LHCN-M2 (cell line): ENCODE measurements around the gene SNTG2. TPM values are rescaled to one million over a fixed set of nuclear protein-coding genes. Genes with fewer than 3 reads are reported as not detected.

Experiments used
- DNase-seq: peaks from one replicate; pipeline ENCODE4 v3.0.0-alpha.2; 2012; ENCODE audit warnings: low read depth
- total RNA-seq: library from RNA; depleted of rRNA; stranded (reverse); fragments of >200 nt; gene quantifications from 2 replicates; pipeline ENCODE4 v1.2.3, GENCODE V29; 2014

SNTG2 gene
- total RNA-seq, 1 experiment from 2014 or later: not detected

DNA sequence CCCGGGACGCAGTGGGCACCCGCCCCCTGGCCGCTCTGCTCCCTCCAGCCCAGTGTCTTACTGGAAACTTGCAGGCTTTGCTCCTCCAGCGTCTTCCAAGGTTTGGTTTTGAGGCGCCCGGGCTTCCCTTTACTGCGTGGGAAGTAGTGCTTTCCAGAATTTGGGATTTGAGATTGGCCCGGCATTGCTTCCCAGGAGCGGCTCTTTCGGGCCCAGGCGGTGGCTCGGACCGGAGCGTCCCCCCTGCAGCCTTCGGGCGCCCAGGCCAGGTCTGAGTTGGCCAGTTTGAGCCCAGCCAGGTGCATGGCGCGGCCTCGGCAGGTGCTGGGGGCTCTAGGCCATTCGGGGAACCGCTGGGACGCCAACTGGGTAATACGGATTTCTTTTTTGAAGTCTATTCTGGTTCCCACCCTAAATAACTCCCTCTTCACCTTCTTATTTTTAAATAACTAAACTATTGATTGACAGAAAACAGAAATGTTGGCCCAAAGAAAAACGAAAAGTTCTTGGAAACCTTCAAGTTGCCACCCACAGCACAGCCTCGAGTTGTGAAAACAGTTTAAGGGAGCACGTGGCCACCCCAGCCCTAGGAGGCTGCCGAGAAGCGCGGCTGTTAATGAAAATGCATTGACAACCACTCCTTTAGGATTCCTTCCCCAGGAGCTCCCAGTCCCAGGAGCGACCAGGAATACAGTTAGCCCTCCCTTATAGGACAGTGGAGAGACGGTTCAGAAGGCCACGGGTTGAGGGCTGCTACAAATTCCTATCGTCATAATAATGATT lies 766 bp downstream of the SNTG2 start:
- no peak for DNase-seq

DNA sequence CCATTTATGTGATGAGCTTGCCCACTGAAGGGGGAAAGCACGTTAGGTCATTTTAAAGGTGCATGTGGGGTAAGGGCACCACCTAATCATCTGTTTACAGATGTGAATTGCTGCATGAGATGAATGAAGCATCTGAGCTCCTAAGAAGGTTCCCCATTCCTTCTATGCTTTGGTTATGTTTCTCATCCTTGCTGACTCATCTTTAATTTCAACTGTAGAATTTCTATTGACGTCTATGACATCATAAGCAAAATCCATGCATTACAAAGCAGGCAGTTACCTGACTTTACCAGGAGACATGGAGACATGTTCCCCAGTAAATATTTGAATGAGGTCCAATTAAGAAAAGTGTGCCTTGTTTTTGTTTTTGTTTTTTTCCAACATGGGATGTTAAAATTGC lies 2.8 kb downstream of the SNTG2 start:
- no peak for DNase-seq

DNA sequence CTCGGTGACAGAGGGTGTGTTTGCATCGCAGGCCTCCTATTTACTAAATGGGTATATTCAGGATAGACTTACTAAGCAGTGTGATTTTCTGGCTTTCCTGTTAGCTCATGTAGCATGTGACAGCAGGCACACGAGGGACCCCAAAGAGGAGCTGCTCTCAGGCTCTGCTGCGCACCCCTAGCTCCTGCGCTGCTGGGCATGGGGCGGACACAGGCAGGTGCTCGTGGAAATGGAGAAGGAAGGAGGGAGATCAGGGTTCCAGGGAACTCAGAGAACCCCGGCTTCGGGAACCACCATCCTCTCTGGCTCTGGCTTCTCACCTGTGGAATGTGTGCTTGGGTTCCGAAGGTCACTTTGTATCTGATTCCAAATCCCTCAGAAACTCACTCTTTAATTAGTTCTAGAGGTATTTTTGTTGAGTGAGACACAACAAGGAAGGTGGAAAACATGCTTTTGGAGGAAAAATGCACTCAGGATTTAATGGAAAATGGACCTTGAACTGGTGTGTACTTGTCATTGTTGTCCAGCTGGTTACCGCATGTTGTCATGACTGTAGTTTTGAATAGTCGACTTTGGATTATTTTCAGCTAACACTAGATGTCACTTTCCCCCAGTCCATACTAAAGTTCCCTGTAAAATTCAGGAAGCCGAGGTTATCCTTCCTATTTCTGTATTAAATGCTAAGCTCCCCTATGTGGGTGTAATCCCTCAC lies 3.5 kb downstream of the SNTG2 start:
- peak; percentile 2 for DNase-seq

DNA sequence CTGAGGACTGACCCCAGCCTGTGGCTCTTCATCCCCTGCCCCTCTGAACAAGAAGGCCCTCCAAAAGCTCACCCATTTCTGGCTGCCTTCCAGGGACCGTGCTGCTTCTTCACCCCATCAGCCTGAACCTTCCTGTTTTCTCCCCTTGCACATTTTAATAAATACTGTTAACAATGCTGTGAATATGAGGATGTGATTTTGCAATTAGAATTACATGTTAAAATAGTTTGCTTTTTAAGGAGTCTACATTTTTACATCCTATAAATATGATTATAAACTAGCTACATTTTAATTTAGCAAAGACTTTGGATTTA lies 4.0 kb downstream of the SNTG2 start:
- DNase-seq: no peak

DNA sequence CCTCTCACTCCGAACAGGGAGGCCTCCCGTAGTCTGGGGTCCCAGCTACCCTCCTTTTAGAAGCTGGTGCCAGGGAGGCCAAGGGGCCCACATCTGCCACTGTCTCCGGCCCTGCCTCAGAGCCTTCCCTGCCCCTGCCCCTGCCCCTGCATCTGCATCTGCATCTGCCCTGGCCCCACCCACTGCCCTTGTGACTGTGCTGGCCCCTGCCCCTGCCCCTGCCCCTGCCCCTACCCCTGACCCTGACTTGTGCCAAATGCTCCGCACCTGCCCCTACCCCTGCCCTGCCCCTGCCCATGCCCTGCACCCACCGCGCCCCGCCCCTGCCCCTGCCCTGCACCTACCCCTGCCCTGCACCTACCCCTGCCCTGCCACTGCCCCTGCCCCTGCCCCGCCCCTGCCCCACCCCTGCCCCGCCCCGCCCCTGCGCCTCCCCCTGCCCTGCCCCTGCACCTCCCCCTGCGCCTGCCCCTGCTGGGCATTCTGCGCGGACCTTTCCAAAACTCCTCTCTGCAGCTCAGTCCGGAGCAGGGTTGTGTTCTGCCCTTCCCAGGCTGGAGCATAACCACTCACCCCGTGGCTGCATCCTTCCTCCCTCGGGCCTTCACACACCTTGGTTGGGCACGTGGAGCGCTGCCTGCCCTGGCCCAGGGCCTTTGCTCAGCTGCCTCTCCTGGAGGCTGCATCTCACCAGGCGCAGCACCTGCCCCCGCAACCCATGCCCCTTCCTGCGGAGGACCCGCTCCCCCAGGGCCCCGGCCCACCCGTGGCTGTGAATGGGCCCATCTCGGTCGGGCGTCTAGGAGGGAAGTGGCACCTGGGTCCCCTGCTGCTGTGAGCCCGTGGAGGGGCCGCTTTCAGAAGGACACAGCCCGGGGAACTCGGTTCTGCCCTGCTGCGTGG lies 5.4 kb downstream of the SNTG2 start:
- no peak for DNase-seq

DNA sequence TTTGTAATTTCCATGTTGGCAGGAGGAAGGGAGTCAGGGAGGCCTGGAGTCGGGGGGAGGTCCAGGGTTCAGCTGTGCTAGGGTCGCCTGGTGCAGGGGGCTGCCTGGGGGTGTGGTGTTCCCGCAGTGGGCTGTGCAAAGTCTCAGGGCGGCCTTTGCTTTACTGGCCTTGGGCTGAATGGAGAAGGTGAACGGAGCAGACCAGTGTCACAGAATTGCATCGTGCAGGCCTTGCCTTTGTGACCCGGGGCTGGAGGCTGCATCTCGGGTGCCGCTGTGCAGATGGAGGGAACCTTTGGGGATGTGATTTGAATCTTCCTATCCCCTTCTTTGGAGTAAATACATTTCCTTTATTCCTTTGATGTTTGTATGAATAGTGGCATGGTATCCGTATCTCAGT lies 8.8 kb downstream of the SNTG2 start:
- DNase-seq: no peak

DNA sequence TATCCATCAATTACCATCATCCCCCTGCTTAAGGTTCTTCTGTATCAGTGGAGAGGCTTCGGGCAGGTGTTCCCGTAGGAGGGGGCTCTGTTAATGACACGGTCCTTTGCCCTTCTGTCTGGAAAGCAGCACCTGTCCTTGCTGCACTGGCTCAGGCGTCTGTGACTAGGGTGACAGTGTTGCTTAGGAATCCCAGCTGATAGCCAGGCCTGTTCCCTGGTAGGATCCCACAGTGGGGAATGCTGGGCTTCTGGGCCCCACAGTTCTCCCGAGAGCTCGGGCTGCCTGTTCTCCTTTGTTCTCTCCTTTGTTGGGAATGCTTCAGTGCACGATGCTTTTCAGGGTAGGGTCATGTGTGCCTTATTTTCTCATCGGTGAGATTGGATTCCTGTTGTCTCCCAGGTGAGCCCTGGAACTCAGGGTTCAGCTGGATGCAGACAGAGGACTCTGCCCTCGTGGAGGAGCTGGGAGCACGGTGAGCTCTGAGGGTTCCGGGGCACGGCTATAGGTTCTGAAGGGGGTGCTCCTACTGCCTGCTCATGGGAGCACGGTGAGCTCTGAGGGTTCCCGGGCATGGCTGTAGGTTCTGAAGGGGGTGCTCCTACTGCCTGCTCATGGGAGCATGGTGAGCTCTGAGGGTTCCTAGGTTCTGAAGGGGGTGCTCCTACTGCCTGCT lies 9.6 kb downstream of the SNTG2 start:
- no peak for DNase-seq

DNA sequence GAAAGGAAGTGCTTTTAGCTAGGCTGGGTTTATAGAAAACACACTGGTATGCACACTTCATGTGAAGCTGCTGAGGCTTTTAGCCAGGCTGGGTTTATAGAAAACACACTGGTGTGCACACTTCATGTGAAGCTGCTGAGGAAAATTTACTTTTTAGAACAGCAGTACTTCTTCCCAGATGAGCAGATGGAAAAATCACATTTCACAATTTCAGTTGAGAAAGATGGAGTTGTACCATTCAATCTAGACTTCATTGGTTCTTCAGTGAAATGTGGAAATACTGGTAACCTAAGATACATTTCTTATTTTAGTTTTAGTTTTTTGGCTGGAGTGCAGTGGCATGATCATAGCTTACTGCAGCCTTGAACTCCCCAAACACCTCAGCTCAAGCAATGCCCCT lies 11.1 kb downstream of the SNTG2 start:
- no peak for DNase-seq

DNA sequence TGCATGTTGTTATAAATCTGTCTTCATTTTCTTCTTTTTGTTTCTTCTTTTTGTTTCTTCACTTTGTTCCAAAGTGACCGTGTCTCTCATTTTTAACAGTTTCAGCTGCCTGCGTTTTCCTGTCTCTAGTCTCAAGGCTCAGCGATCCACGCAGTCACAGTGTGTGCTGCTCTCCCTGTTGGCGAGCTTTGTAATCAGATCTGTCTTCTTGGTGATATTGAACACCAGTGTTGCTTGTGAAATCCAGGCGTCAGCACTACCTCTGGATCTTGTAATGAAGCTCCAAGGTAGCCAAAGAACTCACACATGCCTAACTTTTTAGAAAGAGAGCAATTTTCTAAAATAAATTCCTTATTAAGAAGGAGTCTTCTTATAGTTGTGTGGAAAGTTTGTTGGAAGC lies 13.2 kb downstream of the SNTG2 start:
- no peak for DNase-seq

DNA sequence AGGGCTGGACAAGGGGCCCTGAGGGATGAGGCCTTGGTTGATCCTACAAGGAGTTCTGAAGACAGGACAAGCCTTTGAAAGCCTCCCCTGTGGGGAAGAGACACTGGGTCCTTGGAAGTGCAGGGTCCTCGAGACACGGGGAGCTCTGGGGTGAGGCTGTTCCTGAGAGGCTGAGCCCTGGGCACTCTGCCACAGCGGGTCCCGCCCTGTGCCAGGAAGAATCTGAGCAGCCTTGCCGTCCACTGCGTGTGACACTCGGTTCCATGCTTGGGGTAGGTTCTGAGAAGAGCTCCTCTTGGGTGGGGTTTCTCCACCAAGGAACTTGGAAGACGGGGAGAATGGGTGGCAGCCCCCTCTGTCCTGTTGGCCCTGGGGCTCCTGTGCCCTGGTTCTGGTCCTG lies 13.9 kb downstream of the SNTG2 start:
- DNase-seq: no peak

DNA sequence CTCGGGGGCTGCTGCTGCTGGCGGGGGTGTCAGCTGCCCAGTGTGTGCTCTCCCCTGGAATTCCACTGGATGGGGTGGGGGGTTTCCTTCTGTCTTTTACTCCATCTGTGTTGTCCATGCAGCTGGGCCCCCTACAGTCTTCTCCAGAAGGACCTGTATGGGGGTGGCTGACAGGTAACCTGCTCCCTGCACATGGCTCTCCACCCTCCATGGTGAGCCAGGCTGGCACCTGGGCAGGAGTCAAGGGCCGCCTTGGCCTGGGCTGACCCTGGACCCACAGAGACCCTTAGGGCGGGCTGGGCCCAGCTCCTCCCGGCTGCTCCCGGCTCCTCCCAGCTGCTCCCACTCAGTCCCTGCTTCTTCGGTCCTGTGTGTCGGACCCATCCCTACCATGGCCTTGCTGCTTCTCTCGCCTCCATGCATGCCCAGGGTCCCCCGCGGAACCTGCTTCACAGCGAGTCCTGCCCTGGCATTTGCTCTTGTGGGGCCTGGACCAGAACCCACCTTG lies 15.0 kb downstream of the SNTG2 start:
- no peak for DNase-seq

DNA sequence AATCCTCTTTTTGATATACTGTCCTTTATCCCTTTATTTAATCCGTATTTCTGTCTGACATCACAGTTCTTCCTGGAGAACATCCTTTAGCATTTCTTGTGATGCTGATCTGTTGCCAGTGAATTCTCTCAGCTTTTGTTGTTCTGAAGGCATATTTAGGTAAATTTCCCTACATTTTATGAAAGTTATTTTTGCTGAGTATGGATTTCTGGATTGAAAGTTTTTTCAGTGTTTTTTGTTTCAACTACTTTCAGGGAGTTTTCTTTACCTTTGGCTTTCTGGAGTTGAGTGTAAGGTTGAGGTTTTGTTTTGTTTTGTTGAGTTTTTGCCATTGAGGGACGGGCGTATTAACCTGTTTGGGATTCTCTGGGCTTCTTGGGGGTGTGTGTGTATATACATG lies 22.5 kb downstream of the SNTG2 start:
- no peak for DNase-seq

DNA sequence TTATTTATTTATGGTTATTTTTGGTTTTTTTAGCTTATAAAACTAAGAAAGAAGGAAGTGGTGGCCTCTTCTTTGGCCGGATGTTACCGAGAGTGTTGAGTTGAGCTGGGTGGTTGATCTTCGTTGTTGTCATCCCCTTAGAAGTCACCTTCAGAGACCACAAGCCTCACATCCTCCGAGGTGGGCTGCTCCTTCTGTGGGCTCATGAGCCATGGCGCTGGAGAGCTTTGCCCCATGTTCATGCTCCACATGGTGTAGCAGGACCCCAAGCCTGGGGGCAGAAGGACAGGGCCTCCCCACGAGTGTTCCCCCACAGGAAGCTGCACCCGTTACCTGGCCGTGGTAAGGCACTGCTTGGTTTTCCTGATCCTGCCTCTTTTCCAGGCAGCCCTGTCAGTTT lies 23.4 kb downstream of the SNTG2 start:
- no peak for DNase-seq

DNA sequence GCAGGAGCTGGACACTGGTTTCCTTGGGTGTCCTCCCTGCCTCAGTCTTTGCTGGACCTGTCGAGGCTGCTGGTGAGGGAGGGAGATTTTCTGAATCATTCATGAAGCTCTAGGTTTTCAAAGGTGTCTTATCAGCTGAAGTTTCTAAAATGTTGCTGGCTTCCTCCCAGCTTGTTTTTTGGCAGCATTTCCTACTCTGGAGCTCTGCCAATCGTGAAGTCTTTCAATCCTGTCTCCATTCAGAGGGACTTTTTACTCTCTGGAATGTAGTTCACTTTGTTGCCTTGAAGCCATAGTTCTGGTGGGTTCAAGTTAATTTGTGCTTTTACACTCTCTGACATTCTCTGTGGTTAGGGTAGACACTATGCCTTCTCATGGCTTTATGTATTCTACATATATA lies 23.9 kb downstream of the SNTG2 start:
- DNase-seq: no peak

DNA sequence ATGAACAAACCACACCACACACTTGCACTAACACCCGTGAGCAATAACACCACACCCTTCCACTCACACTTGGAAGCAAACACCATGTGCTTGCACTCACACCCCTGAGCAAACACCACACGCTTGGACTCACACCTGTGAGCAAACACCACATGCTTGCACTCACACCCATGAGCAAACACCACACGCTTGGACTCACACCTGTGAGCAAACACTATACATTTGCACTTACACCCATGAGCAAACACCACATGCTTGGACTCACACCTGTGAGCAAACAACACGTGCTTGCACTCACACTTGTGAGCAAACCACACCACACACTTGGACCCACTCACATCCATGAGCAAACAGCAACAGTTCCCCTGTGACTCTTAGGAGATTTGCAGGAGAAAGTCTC lies 24.4 kb downstream of the SNTG2 start:
- DNase-seq: no peak

DNA sequence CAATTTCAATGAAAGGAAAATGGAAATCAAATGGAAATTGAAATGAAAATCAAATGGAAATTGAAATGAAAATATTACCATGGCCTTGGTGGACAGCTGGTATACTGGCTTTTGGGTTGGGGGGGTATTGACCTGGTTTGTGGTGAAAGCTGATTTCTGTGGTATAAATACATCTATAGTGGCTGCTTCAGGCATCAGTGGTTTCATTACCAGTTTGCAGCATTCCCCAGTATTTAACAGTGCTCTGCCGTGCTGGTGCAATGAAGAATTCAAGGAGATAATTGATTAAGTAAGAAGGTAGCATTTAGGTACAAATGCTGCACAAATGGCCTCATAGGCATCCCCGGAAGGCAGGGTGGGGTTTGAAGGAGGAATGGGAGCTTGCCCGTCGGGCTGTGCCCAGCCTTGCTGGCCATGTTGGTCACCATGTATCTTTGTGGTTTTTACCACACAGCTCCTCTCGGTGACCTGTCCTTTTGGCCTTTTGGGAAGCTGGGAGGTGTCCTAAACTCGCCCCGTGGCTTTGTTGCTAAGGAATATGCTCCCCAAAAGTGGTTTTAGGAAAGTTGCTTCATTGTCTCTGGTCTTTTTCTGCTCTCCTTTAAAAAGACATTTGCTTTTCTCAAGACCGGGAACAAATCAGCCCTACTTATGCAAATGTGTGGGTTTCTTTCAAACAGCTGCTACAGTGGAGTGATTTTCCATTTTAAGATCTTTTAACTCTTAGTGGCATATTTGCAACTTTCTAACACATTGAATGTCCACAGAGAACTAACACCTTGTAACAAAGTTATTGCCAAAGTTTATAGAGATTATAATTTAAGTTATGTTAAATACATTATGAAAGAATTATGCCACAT lies 28.6 kb downstream of the SNTG2 start:
- DNase-seq: peak; percentile 3

DNA sequence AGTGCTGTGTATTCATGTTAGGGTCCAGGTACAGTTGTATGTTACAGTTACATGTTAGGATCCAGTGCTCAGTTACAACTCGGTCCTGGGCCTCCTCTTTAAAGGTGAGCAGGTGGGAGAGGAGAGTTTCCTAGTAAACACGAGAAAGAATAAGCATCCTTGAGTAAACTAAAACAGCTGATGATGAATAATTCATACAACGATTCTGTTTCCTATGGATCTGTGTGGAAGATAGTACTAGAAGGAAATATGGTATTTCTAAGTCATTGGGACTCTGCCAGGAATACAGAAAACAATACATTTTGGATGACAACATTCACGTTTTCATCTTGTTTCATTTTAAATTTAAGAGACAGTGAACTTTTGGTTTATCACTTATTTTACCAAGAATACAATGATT lies 29.5 kb downstream of the SNTG2 start:
- DNase-seq: no peak

DNA sequence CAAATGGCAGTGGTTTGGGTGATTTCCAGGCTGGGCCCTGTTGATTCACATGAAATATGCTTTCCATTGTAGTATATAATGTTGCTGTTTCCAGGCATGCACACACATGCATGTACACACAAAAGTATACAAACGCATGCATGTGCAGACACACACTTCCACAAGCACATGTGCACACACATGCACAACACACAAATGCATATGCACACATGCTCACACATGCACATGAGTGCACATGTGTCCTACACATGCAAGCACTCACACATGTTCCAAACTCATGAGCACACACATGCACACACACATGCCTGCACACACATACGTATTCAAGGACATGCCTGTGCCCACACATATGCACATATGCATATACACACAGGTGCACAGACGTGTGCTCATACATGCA lies 30.6 kb downstream of the SNTG2 start:
- no peak for DNase-seq

DNA sequence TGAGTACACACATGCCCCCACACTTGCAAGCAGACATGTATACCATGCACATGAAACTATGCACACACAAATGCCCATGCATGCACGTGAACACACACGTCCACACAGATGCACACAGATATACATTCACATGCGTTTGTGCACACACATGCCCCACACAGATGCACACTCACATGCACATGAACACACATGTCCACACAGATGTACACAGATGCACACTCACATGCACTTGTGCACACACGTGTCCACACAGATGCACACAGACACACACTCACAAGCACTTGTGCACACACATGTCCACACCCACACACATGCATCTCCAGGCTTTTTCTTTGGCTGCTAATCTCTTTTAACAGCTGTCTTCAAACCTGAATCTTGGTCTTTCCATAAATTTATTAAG lies 31.1 kb downstream of the SNTG2 start:
- no peak for DNase-seq

DNA sequence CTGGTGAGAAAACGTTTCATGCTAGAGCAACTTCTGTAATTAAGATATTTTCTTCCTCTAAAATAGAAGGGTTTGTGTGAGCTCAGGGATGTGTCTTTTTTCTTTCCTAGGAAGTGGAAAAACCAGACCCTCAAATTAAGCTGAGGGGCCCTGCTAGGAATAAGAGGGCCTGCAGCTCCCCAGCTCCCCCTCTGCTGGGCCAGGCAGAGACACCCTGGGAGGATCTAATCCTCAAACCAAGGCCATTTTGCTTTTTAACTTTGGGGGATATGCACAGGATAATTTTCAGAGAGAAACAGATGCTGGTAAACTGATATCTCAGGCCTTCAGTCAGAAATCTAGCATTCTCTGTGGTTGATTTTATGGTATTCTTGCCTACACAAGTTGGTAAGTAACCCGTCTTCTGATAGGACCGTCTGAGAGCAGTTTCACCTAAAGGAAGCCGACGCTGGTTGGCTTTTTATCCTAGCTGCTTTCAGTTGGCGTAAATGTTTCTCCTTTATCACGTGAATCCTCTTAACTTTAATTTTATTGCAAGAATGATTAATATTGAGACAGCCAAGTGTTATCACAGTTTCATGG lies 34.8 kb downstream of the SNTG2 start:
- peak; percentile 18 for DNase-seq
